WERI-Rb-1 (cell line): ENCODE results near the gene KLF9.

Experiments
- DNase-seq: peaks from one replicate; pipeline ENCODE4 v3.0.0-alpha.2; 2020
- H3K27ac ChIP-seq: fragments of 250-450 bp; sonication (Bioruptor Pico); 2 replicates; pipeline ENCODE4 v1.5.1; 2020; ENCODE audit warnings: mild to moderate bottlenecking, moderate library complexity
- H3K27me3 ChIP-seq: fragments of 250-450 bp; sonication (Bioruptor Pico); 2 replicates; pipeline ENCODE4 v1.5.1; 2021; ENCODE audit warnings: mild to moderate bottlenecking, low read depth, moderate library complexity; ENCODE audit not compliant: insufficient read depth, severe bottlenecking
- H3K36me3 ChIP-seq: fragments of 250-450 bp; sonication (Bioruptor Pico); 2 replicates; pipeline ENCODE4 v1.5.1; 2020; ENCODE audit warnings: mild to moderate bottlenecking, moderate library complexity
- H3K4me3 ChIP-seq: 2 replicates; pipeline ENCODE4 v1.5.1; 2011; ENCODE audit warnings: low read depth, mild to moderate bottlenecking, control low read depth, low read length
- H3K9me3 ChIP-seq: fragments of 250-450 bp; sonication (Bioruptor Pico); 2 replicates; pipeline ENCODE4 v1.5.1; 2021; ENCODE audit warnings: mild to moderate bottlenecking, moderate library complexity; ENCODE audit not compliant: severe bottlenecking
- CTCF ChIP-seq: IDR thresholded peaks from 2 replicates; pipeline ENCODE4 v1.5.1; 2011; ENCODE audit warnings: low read depth, mild to moderate bottlenecking, control low read depth, inconsistent platforms, low read length

The KLF9 gene

GRCh38 chr9:70362952-70363351 lies 51.5 kb downstream of the KLF9 start:
- TF ChIP-seq CTCF = no peak
- Histone ChIP-seq H3K4me3 (no peak overlapping the region), H3K27me3 (no peaks in the 10 kb centered on the region), H3K36me3 (no peaks in the 10 kb centered on the region), H3K9me3 (no peaks in the 10 kb centered on the region), H3K27ac (no peak overlapping the region)
- no peak for DNase-seq

- no peaks in the 10 kb centered on the region for H3K27me3 ChIP-seq
- DNase-seq = no peak
- H3K9me3 ChIP-seq = no peaks in the 10 kb centered on the region
- H3K27ac ChIP-seq = no peak overlapping the region
- H3K4me3 ChIP-seq = no peak overlapping the region
- no peak for TF ChIP-seq CTCF
- peaks cover 14% of the 10 kb centered on the region for H3K36me3 ChIP-seq
Observed at GRCh38 chr9:70355801-70356200, 58.7 kb downstream of the KLF9 start.

- peak; percentile 31; the same call in 1 of the 2 replicates for TF ChIP-seq CTCF
- peaks cover 32% of the 10 kb centered on the region for H3K36me3 ChIP-seq
- H3K27me3 ChIP-seq = no peaks in the 10 kb centered on the region
- H3K4me3 ChIP-seq = no peak overlapping the region
- H3K27ac ChIP-seq = no peak overlapping the region
- H3K9me3 ChIP-seq = no peaks in the 10 kb centered on the region
- no peak for DNase-seq
Observed at GRCh38 chr9:70352802-70353201, 61.7 kb downstream of the KLF9 start.

GRCh38 chr9:70352356-70352755 lies 62.1 kb downstream of the KLF9 start:
- Histone ChIP-seq H3K36me3 (peaks cover 34% of the 10 kb centered on the region), H3K4me3 (no peak overlapping the region), H3K9me3 (no peaks in the 10 kb centered on the region), H3K27ac (no peak overlapping the region), H3K27me3 (no peaks in the 10 kb centered on the region)
- no peak for TF ChIP-seq CTCF
- no peak for DNase-seq

GRCh38 chr9:70347046-70347445 lies 67.4 kb downstream of the KLF9 start:
- DNase-seq = no peak
- H3K4me3 ChIP-seq = no peak overlapping the region
- no peak for TF ChIP-seq CTCF
- peaks cover 34% of the 10 kb centered on the region for H3K36me3 ChIP-seq
- no peaks in the 10 kb centered on the region for H3K9me3 ChIP-seq
- H3K27ac ChIP-seq = no peak overlapping the region
- no peaks in the 10 kb centered on the region for H3K27me3 ChIP-seq

GRCh38 chr9:70340572-70340971 lies 73.9 kb downstream of the KLF9 start:
- no peak overlapping the region for H3K4me3 ChIP-seq
- H3K27ac ChIP-seq = no peak overlapping the region
- TF ChIP-seq CTCF = no peak
- H3K9me3 ChIP-seq = no peaks in the 10 kb centered on the region
- H3K27me3 ChIP-seq = no peaks in the 10 kb centered on the region
- peaks cover 3% of the 10 kb centered on the region; the same call in 1 of the 2 replicates for H3K36me3 ChIP-seq
- no peak for DNase-seq
